Activated CD4-positive, alpha-beta memory T cell treated with anti-CD3 and anti-CD28 coated beads, Interleukin-2, amount 10 ng/mL, durations not matched to agents 7 days and 5 days (primary cell): ENCODE measurements around the gene CNNM4. TPM values are rescaled to one million over a fixed set of nuclear protein-coding genes. Genes with fewer than 3 reads are reported as not detected.
"Not testable (repeated sequence)": the region's sequence is repeated elsewhere in the genome, so short reads cannot be mapped to it uniquely, and the experiment has no call there.

Experiments
- CTCF ChIA-PET: fragments of 350-600 bp; sonication (Branson Sonifier 250); formaldehyde crosslinking; loops from one replicate; lab custom pipeline; 2021; ENCODE audit warnings: antibody characterized with exemption, inconsistent platforms; lab: Charles Lee
- POLR2A ChIA-PET: fragments of 350-600 bp; sonication (Branson Sonifier 250); formaldehyde crosslinking; loops from one replicate; lab custom pipeline; 2021; ENCODE audit warnings: antibody characterized with exemption; lab: Charles Lee
- DNase-seq: peaks from one replicate; pipeline ENCODE4 v3.0.0-alpha.2; 2020
- H3K27ac Mint-ChIP-seq: one replicate; pipeline ENCODE4 v1.8.0; 2021; ENCODE audit warnings: mild to moderate bottlenecking, mixed read lengths
- H3K27me3 Mint-ChIP-seq: one replicate; pipeline ENCODE4 v1.8.0; 2021; ENCODE audit warnings: mixed read lengths
- H3K36me3 Mint-ChIP-seq: one replicate; pipeline ENCODE4 v1.8.0; 2021; ENCODE audit warnings: low read depth, mixed read lengths
- H3K4me1 Mint-ChIP-seq: one replicate; pipeline ENCODE4 v1.8.0; 2021; ENCODE audit warnings: mixed read lengths
- H3K4me3 Mint-ChIP-seq: one replicate; pipeline ENCODE4 v1.8.0; 2021; ENCODE audit warnings: mild to moderate bottlenecking, mixed read lengths
- H3K9me3 Mint-ChIP-seq: one replicate; pipeline ENCODE4 v1.8.0; 2021; ENCODE audit warnings: mixed read lengths
- total RNA-seq, 2 experiments: library from RNA; stranded (reverse); gene quantifications; one replicate each; pipeline ENCODE4 v1.2.3, GENCODE V29; 2021

The CNNM4 gene
- total RNA-seq, 2 experiments from 2014 or later, result 8.6 to 9.4 TPM

DNA sequence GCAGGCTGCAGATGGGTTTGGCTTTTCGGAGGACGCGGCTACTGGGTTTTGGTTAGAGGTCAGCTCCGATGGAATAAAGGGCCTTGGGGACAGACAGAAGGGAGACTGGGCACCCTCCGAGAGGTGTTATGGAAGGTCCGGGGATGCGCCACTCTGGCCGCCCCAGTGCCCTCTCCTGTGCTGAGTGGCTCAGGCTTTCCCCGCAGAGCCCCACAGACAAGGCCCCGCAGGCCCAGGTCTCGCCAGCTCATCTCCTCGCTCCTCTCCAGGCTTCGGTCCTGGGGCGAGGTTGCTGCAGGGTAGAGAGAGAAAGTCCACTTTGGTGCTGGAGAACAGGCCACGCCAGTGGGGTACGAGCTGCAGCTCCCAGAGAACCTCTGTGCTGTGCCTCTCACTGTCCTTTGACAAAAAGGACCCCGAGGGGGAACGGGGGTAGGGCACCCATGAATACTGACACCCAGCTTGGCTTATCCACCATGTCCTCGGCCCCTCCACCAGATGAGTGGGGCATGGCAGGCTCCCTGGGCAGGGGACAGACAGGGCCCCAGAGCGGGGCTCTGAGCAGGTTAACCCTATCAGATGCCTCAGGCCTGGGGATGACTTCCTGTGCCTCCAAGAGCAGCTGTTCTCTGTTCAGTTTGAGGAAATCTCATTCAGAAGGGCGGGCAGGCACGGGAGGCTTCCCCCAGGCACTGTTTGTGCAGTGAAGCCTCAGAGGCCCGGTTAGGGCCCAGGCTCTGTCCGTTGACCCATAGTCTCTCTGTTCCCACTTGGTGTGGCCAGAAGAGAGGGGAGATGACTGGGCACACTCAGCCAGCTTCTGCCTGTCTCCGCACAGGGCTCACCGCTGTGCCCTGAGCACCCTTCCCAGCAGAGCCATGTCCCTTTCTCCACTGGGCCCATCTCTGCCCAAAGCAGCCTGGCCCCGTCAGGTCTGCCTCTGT lies 39.6 kb downstream of the CNNM4 start:
- no peak for DNase-seq
- no peak overlapping the region for H3K4me3 Mint-ChIP-seq
- H3K27me3 Mint-ChIP-seq, result no peaks in the 10 kb centered on the region
- no peaks in the 10 kb centered on the region for H3K9me3 Mint-ChIP-seq
- ChIA-PET POLR2A (interaction anchor here (0.8 to 2.4 kb wide), 5 partner anchors 15 to 263 kb away, joined by 3 to 8 read pairs (median 3); partner anchors contain the start of genes ARID5A and CNNM3), CTCF (interaction anchor here (1.2 to 2.3 kb wide), 7 partner anchors 15 to 58 kb away, joined by 3 to 14 read pairs (median 5); partner anchors contain the start of genes ANKRD39, CNNM3 and CNNM4)
- H3K36me3 Mint-ChIP-seq, result no peaks in the 10 kb centered on the region
- no peak overlapping the region for H3K27ac Mint-ChIP-seq
- no peaks in the 10 kb centered on the region for H3K4me1 Mint-ChIP-seq

- H3K36me3 Mint-ChIP-seq, result peaks cover under 1% of the 10 kb centered on the region
- DNase-seq, result peak; percentile 74
- CTCF ChIA-PET, result interaction anchor here (0.8 to 2.3 kb wide), 9 partner anchors 9 to 61 kb away, joined by 3 to 14 read pairs (median 4); partner anchors contain the start of genes ANKRD39, CNNM3 and CNNM4
- no peaks in the 10 kb centered on the region for H3K27me3 Mint-ChIP-seq
- H3K9me3 Mint-ChIP-seq, result no peaks in the 10 kb centered on the region
- H3K27ac Mint-ChIP-seq, result no peak overlapping the region
- POLR2A ChIA-PET, result interaction anchor here (0.8 to 2.4 kb wide), 5 partner anchors 14 to 264 kb away, joined by 3 to 8 read pairs (median 3); partner anchors contain the start of genes ARID5A and CNNM3
- no peak overlapping the region for H3K4me3 Mint-ChIP-seq
- peaks cover 2% of the 10 kb centered on the region for H3K4me1 Mint-ChIP-seq
These were observed 40.5 kb downstream of the CNNM4 start for GRCh38 chr2:96801005-96801785.

GRCh38 chr2:96801786-96802595 lies 41.3 kb downstream of the CNNM4 start:
- ChIA-PET CTCF (interaction anchor here (0.8 to 6.4 kb wide), 8 partner anchors 10 to 310 kb away, joined by 3 to 50 read pairs (median 4); partner anchors contain the start of genes ANKRD39 and CNNM3), POLR2A (interaction anchor here (0.7 to 1.2 kb wide), 3 partner anchors 14 to 56 kb away, joined by 3 read pairs; partner anchors contain the start of genes ANKRD39 and CNNM3)
- H3K9me3 Mint-ChIP-seq, result no peaks in the 10 kb centered on the region
- H3K4me3 Mint-ChIP-seq, result no peak overlapping the region
- DNase-seq, result peak; percentile 56
- peaks cover 4% of the 10 kb centered on the region for H3K36me3 Mint-ChIP-seq
- no peak overlapping the region for H3K27ac Mint-ChIP-seq
- H3K27me3 Mint-ChIP-seq, result no peaks in the 10 kb centered on the region
- peaks cover 10% of the 10 kb centered on the region for H3K4me1 Mint-ChIP-seq

DNA sequence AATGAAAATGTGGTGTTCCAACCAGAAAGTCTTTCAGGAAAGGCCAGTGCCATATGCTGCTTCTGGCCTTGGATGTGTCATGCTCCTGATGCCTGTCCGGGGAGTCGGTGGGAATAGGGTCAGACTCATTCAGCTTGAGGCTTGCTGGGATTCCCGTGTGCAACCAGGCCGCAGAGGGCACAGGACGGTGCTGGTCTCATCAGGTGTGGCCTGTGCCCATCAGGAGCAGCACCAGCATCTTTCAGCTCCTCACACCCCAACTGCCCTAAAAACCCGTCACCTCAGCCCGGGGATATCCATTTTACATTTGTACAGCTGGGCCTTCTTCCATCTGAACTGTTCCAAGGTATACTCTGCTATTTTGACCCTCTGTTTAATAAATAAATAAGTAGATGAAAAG lies 42.0 kb downstream of the CNNM4 start:
- DNase-seq, result no peak
- Mint-ChIP-seq H3K4me1 (peaks cover 14% of the 10 kb centered on the region), H3K4me3 (no peak overlapping the region), H3K9me3 (no peaks in the 10 kb centered on the region), H3K27ac (no peak overlapping the region), H3K36me3 (peaks cover 4% of the 10 kb centered on the region), H3K27me3 (no peaks in the 10 kb centered on the region)
- POLR2A ChIA-PET, result interaction anchor here (0.7 to 1.2 kb wide), 3 partner anchors 14 to 55 kb away, joined by 3 read pairs; partner anchors contain the start of genes ANKRD39 and CNNM3
- CTCF ChIA-PET, result interaction anchor here (0.7 to 6.4 kb wide), 4 partner anchors 14 to 309 kb away, joined by 3 to 50 read pairs (median 4); partner anchors contain the start of genes ANKRD39 and CNNM3

DNA sequence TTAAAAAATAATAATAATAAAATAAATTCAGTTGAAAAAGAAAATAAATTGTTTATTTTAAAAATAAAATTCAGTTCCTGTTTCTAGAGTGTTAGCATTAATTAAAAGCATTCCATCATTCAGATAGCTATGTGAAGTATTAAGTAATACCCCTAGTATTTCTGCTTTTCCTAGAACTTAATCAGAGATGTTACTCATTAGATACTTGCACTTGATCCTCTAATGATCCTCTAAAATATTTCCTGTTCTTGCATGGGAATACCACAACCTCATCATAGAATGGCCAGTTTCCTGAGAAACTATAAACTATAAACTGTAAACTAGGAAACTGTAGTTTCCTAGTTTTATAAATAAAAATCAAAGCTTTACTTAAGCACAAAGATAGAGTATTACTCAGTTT lies 44.3 kb downstream of the CNNM4 start:
- peaks cover 21% of the 10 kb centered on the region for H3K4me1 Mint-ChIP-seq
- H3K4me3 Mint-ChIP-seq, result no peak overlapping the region
- peaks cover 10% of the 10 kb centered on the region for H3K36me3 Mint-ChIP-seq
- DNase-seq, result no peak
- POLR2A ChIA-PET, result no interaction called here
- no peaks in the 10 kb centered on the region for H3K27me3 Mint-ChIP-seq
- H3K9me3 Mint-ChIP-seq, result no peaks in the 10 kb centered on the region
- H3K27ac Mint-ChIP-seq, result peak overlapping the region; percentile 35
- CTCF ChIA-PET, result interaction anchor here (6.4 kb wide), 1 partner anchor 12 kb away, joined by 50 read pairs; the partner anchor contains the start of gene CNNM3

DNA sequence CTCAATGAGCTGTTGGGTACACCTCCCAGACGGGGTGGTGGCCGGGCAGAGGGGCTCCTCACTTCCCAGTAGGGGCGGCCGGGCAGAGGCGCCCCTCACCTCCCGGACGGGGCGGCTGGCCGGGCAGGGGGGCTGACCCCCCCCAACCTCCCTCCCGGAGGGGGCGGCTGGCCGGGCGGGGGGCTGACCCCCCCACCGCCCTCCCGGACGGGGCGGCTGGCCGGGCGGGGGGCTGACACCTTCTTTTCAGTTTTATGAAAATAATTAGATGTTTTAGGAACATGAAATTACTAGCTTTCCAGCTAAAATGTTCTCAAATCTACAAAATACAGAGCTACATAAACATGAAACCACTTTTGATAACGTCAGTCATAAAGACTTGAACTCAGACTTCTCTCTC lies 45.2 kb downstream of the CNNM4 start:
- H3K4me3 Mint-ChIP-seq, H3K27me3 Mint-ChIP-seq, DNase-seq, H3K36me3 Mint-ChIP-seq, H3K9me3 Mint-ChIP-seq: not testable (repeated sequence)
- Mint-ChIP-seq H3K4me1 (peaks cover 21% of the 10 kb centered on the region), H3K27ac (peak overlapping the region; percentile 86)
- ChIA-PET POLR2A (interaction anchor here (2.1 kb wide), 1 partner anchor 10 kb away, joined by 19 read pairs; the partner anchor contains the start of gene CNNM3), CTCF (interaction anchor here (1.5 to 6.4 kb wide), 4 partner anchors 11 to 52 kb away, joined by 4 to 50 read pairs (median 4); partner anchors contain the start of genes ANKRD39 and CNNM3)

- H3K27me3 Mint-ChIP-seq, result no peaks in the 10 kb centered on the region
- POLR2A ChIA-PET, result interaction anchor here (1.0 to 2.1 kb wide), 2 partner anchors 10 to 17 kb away, joined by 3 to 19 read pairs; partner anchors contain the start of gene CNNM3
- peak; percentile 60 for DNase-seq
- H3K27ac Mint-ChIP-seq, result peak overlapping the region; percentile 86
- H3K4me3 Mint-ChIP-seq, result peak overlapping the region; percentile 24
- no peaks in the 10 kb centered on the region for H3K9me3 Mint-ChIP-seq
- H3K36me3 Mint-ChIP-seq, result peaks cover 10% of the 10 kb centered on the region
- peaks cover 21% of the 10 kb centered on the region for H3K4me1 Mint-ChIP-seq
- CTCF ChIA-PET, result interaction anchor here (0.6 to 6.4 kb wide), 5 partner anchors 10 to 51 kb away, joined by 4 to 50 read pairs (median 5); partner anchors contain the start of genes ANKRD39 and CNNM3
These were observed 45.9 kb downstream of the CNNM4 start for GRCh38 chr2:96806468-96807126.

GRCh38 chr2:96807127-96807471 lies 46.4 kb downstream of the CNNM4 start:
- DNase-seq, result no peak
- Mint-ChIP-seq H3K27me3 (no peaks in the 10 kb centered on the region), H3K36me3 (peaks cover 10% of the 10 kb centered on the region), H3K27ac (peak overlapping the region; percentile 86), H3K4me1 (peaks cover 21% of the 10 kb centered on the region), H3K4me3 (no peak overlapping the region), H3K9me3 (no peaks in the 10 kb centered on the region)
- ChIA-PET CTCF (interaction anchor here (0.6 to 6.4 kb wide), 5 partner anchors 10 to 51 kb away, joined by 4 to 50 read pairs (median 5); partner anchors contain the start of genes ANKRD39 and CNNM3), POLR2A (interaction anchor here (1.0 to 2.1 kb wide), 2 partner anchors 9 to 17 kb away, joined by 3 to 19 read pairs; partner anchors contain the start of gene CNNM3)

GRCh38 chr2:96808176-96808837 lies 47.6 kb downstream of the CNNM4 start:
- peak overlapping the region; percentile 42 for H3K27ac Mint-ChIP-seq
- ChIA-PET POLR2A (no interaction called here), CTCF (interaction anchor here (6.4 kb wide), 1 partner anchor 8 kb away, joined by 50 read pairs; the partner anchor contains the start of gene CNNM3)

DNA sequence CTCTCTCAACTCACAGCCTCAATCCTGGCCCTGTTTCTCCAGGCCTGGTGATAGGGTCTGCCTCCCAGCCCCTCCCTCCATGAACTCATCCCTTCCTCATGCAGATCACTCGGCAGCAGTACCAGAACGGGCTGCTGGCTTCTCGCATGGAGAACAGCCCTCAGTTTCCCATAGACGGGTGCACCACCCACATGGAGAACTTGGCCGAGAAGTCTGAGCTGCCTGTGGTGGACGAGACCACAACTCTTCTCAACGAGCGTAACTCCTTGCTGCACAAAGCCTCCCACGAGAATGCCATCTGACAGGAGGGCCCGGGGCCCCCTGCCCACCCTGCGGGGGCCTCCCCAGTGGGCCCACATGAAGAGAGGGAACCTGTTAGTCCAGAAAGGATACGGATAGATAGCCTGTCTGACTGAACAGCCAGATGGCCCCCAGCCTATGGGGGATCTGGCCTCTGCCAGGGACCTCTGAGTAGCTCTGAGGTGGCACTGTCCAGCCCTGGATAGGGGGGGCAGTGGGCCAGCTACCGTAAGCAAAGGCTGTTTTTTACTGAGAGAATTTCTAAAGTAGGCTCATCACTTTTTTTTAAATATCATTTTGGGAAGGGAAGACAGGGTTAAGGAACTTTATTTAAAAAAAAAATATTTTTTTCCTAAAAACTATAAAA lies 48.6 kb downstream of the CNNM4 start:
- H3K27ac Mint-ChIP-seq, result no peak overlapping the region
- CTCF ChIA-PET, result interaction anchor here (0.5 kb wide), 1 partner anchor 469 kb away, joined by 3 read pairs; no protein-coding TSS in a partner anchor
- H3K4me3 Mint-ChIP-seq, result no peak overlapping the region

More at GRCh38 chr2:96808176-96808837, 47.6 kb downstream of the CNNM4 start:
- H3K4me3 Mint-ChIP-seq, result no peak overlapping the region
- no peaks in the 10 kb centered on the region for H3K27me3 Mint-ChIP-seq
- no peaks in the 10 kb centered on the region for H3K9me3 Mint-ChIP-seq
- peaks cover 15% of the 10 kb centered on the region for H3K36me3 Mint-ChIP-seq
- peaks cover 26% of the 10 kb centered on the region for H3K4me1 Mint-ChIP-seq
- no peak for DNase-seq

More for the DNA sequence above, 48.6 kb downstream of the CNNM4 start:
- peaks cover 28% of the 10 kb centered on the region for H3K4me1 Mint-ChIP-seq
- no peak for DNase-seq
- H3K27me3 Mint-ChIP-seq, result no peaks in the 10 kb centered on the region
- no peaks in the 10 kb centered on the region for H3K9me3 Mint-ChIP-seq
- POLR2A ChIA-PET, result interaction anchor here (1.3 kb wide), 1 partner anchor 154 kb away, joined by 4 read pairs; no protein-coding TSS in a partner anchor
- peaks cover 15% of the 10 kb centered on the region for H3K36me3 Mint-ChIP-seq
